Activated T-helper 2 cell treated with anti-CD3 and anti-CD28 coated beads, Interferon-gamma antibody, Interleukin-2, Interleukin-4, amounts not matched to agents 10 μg/mL and 5 μg/mL and 100 μg/mL, durations not matched to agents 14 hours and 24 hours and 36 hours (primary cell): ENCODE results near the gene MPHOSPH9. TPM values are rescaled to one million over a fixed set of nuclear protein-coding genes. Genes with fewer than 3 reads are reported as not detected.

Source experiments
- DNase-seq: peaks from one replicate; pipeline ENCODE4 v3.0.0; 2021; ENCODE audit warnings: low spot score
- H3K27ac Mint-ChIP-seq: one replicate; pipeline ENCODE4 v1.8.0; 2021; ENCODE audit warnings: mixed read lengths
- H3K27me3 Mint-ChIP-seq: one replicate; pipeline ENCODE4 v1.8.0; 2021; ENCODE audit warnings: low read depth, mixed read lengths
- H3K36me3 Mint-ChIP-seq: one replicate; pipeline ENCODE4 v1.8.0; 2021; ENCODE audit warnings: low read depth, mixed read lengths
- H3K4me1 Mint-ChIP-seq: one replicate; pipeline ENCODE4 v1.8.0; 2021; ENCODE audit warnings: low read depth, mixed read lengths
- H3K4me3 Mint-ChIP-seq: one replicate; pipeline ENCODE4 v1.8.0; 2021; ENCODE audit warnings: low read depth, mild to moderate bottlenecking, moderate library complexity, mixed read lengths
- H3K9me3 Mint-ChIP-seq: one replicate; pipeline ENCODE4 v1.8.0; 2021; ENCODE audit warnings: mixed read lengths
- intact Hi-C: fragments of 100-400 bp; cut with micrococcal nuclease; formaldehyde crosslinking; loops from one replicate; pipeline ENCODE4 v1.15.1; 2023
- total RNA-seq: library from RNA; stranded (reverse); gene quantifications from 2 replicates; pipeline ENCODE4 v1.2.3, GENCODE V29; 2022

Gene MPHOSPH9
- total RNA-seq, 1 donor from 2014 or later: 97.0 TPM

DNA sequence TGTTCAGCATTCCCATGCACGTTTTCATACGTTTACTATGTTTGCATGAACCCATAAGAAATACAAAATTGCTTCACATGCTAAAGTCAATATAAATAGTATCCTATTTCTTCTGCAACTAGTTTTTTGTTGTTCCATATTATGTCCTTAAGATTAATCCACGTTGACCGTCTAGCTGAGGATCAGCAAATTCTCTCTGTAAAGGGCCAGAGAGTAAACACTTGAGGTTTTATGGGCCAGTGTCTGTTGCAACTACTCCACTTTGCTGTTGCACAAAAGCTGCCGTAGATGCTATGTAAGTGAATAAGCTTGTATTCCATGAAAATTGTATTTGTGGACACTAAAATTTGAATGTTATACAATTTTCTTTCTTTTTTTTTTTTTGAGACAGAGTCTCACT is 61.0 kb downstream of the MPHOSPH9 start:
- Mint-ChIP-seq H3K9me3 (no peaks in the 10 kb centered on the region), H3K27ac (no peak overlapping the region)

DNA sequence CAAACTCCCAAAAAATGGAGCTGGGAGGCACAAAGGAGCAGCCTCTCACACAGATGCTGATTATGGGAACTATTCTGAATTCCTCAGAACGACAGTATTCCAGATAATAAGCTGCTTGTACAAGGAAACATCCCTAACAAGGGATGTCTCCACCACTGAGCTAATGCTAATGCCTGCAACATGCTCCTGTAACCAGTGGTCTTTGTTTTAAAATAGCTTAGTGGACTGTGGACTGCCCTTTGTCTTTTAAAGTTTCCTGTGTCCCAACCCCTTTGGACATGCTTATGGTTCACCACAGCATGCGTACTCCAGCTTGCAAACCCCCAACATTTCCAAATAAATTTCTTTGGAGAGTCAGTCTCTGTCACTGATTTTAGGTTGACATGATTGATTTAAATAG is 65.6 kb downstream of the MPHOSPH9 start:
- Mint-ChIP-seq H3K4me1 (peaks cover 7% of the 10 kb centered on the region), H3K9me3 (no peaks in the 10 kb centered on the region), H3K4me3 (no peak overlapping the region), H3K36me3 (peaks cover 55% of the 10 kb centered on the region), H3K27ac (no peak overlapping the region), H3K27me3 (no peaks in the 10 kb centered on the region)
- DNase-seq: no peak
- intact Hi-C loops: no loop called here

More for the DNA sequence above, 61.0 kb downstream of the MPHOSPH9 start:
- peaks cover 54% of the 10 kb centered on the region for H3K36me3 Mint-ChIP-seq
- no peak for DNase-seq
- H3K4me1 Mint-ChIP-seq: peaks cover 7% of the 10 kb centered on the region
- no peaks in the 10 kb centered on the region for H3K27me3 Mint-ChIP-seq
- no peak overlapping the region for H3K4me3 Mint-ChIP-seq
- intact Hi-C loops: no loop called here

DNA sequence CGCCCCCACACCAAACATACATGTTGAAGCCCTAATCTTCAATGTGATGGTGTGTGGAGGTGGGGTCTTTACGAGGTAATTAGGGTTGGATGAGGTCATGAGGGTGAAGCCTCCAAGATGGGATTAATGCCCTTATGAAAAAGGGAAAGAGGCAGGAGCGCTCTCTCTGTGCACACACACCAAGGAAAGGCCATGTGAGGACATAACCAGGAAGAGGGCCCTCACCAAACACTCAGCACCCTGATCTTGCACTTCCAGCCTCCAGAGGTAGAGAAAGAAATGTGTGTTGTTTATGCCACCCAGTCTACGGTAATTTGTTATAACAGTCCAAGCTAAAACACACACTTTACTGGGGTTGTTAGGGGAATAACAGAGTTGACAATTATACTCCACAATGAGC is 67.4 kb downstream of the MPHOSPH9 start:
- intact Hi-C loops: no loop called here
- H3K27ac Mint-ChIP-seq: no peak overlapping the region
- DNase-seq: no peak
- H3K4me1 Mint-ChIP-seq: peaks cover 3% of the 10 kb centered on the region
- no peak overlapping the region for H3K4me3 Mint-ChIP-seq
- H3K27me3 Mint-ChIP-seq: no peaks in the 10 kb centered on the region
- no peaks in the 10 kb centered on the region for H3K9me3 Mint-ChIP-seq
- peaks cover 52% of the 10 kb centered on the region for H3K36me3 Mint-ChIP-seq

GRCh38 chr12:123164710-123165261 is 68.2 kb downstream of the MPHOSPH9 start:
- DNase-seq: no peak
- no peaks in the 10 kb centered on the region for H3K27me3 Mint-ChIP-seq
- no peaks in the 10 kb centered on the region for H3K9me3 Mint-ChIP-seq
- H3K27ac Mint-ChIP-seq: no peak overlapping the region
- H3K4me3 Mint-ChIP-seq: no peak overlapping the region
- H3K36me3 Mint-ChIP-seq: peaks cover 54% of the 10 kb centered on the region
- intact Hi-C loops: no loop called here
- H3K4me1 Mint-ChIP-seq: peaks cover 3% of the 10 kb centered on the region

GRCh38 chr12:123164222-123164621 is 68.7 kb downstream of the MPHOSPH9 start:
- DNase-seq: no peak
- Mint-ChIP-seq H3K4me3 (no peak overlapping the region), H3K9me3 (no peaks in the 10 kb centered on the region), H3K27me3 (no peaks in the 10 kb centered on the region), H3K27ac (no peak overlapping the region), H3K4me1 (peaks cover 3% of the 10 kb centered on the region), H3K36me3 (peaks cover 55% of the 10 kb centered on the region)
- intact Hi-C loops: no loop called here

- no peak overlapping the region for H3K4me3 Mint-ChIP-seq
- peaks cover 52% of the 10 kb centered on the region for H3K36me3 Mint-ChIP-seq
- intact Hi-C loops: no loop called here
- H3K27ac Mint-ChIP-seq: peak overlapping the region; percentile 9
- H3K27me3 Mint-ChIP-seq: no peaks in the 10 kb centered on the region
- no peak for DNase-seq
- no peaks in the 10 kb centered on the region for H3K9me3 Mint-ChIP-seq
- H3K4me1 Mint-ChIP-seq: no peaks in the 10 kb centered on the region
Observed at GRCh38 chr12:123163227-123163626, 69.7 kb downstream of the MPHOSPH9 start.

GRCh38 chr12:123160801-123161487 is 72.0 kb downstream of the MPHOSPH9 start:
- intact Hi-C loops: no loop called here
- no peak for DNase-seq
- Mint-ChIP-seq H3K27ac (no peak overlapping the region), H3K36me3 (peaks cover 46% of the 10 kb centered on the region), H3K9me3 (no peaks in the 10 kb centered on the region), H3K27me3 (no peaks in the 10 kb centered on the region), H3K4me1 (no peaks in the 10 kb centered on the region), H3K4me3 (no peak overlapping the region)

- peaks cover 11% of the 10 kb centered on the region for H3K27me3 Mint-ChIP-seq
- H3K36me3 Mint-ChIP-seq: peaks cover 34% of the 10 kb centered on the region
- H3K4me1 Mint-ChIP-seq: peaks cover 14% of the 10 kb centered on the region
- H3K9me3 Mint-ChIP-seq: no peaks in the 10 kb centered on the region
- no peak overlapping the region for H3K4me3 Mint-ChIP-seq
- intact Hi-C loops: loop anchor here (5.0 kb wide), 1 partner anchor 83 kb away; no protein-coding TSS in a partner anchor
- no peak overlapping the region for H3K27ac Mint-ChIP-seq
- DNase-seq: no peak
Observed at GRCh38 chr12:123153906-123154305, 79.0 kb downstream of the MPHOSPH9 start.

DNA sequence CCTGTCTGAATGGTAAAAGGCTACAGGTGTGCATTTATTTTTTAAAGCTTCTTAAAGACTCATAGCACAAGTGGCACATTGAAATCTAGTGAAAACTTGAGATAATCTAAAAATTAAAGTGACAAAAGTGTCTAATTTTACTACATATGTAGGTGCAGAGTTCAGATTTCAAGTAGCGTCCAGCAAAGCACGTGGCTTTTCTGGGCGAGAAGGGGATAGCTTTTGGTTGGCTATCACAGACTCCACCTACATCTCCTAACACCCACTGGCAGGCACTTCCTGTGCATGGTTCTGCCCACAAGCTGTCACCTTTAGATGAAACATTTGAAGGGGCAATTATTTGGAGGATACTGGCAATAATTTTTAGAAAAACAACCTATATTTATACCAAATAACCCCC is 80.1 kb downstream of the MPHOSPH9 start:
- intact Hi-C loops: loop anchor here (1.0 to 5.0 kb wide), 2 partner anchors 84 to 173 kb away; partner anchors contain the start of gene ARL6IP4
- H3K4me3 Mint-ChIP-seq: no peak overlapping the region
- no peaks in the 10 kb centered on the region for H3K9me3 Mint-ChIP-seq
- H3K27ac Mint-ChIP-seq: no peak overlapping the region
- H3K4me1 Mint-ChIP-seq: peaks cover 20% of the 10 kb centered on the region
- DNase-seq: no peak
- H3K36me3 Mint-ChIP-seq: peaks cover 41% of the 10 kb centered on the region
- H3K27me3 Mint-ChIP-seq: peaks cover 20% of the 10 kb centered on the region

DNA sequence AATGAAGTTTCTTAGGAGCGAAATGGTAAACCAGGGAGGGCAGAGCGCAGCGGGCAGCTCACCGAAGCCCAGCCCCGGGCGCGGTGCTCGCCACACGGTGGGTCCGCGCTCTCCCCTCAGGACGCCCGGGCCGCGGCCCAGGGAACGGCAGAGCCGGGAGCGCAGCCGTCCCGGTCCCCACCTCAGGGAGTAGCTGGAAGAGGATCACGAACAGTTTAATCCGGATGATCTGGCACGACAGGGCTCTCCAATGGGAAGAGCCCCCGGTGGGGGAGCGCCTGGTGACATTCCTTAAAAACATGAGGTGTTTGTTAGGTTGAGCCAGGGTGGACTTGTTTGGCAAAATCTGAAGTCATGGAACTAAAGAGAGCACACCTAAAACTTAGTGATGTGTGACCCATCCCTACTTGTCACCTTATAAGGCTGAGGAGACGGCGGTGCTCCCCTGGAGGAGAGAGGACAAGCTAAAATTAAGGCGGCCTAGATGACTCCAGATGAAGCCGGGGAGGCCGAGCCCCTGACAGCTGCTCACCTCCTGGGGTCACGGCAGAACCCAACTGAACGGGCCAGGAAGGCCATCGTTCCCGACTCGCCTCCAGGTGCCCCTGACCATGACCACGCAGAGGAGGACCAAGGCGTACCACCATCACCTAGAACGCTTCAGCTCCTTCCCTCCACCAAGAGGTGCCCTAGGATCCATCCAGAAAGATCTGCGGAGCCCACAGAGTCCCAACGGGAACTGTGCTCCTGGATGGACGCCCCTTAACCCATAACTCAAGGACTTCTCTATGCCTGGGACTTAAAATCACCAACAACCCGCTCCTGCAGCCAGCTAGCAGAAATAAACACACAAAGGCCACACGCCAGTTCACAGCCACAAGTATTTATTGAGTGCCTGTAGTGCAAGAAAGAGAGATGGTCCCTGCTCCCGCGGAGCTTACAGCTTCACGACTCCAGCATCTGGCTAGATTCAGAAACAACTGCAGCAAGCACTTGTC is 81.2 kb downstream of the MPHOSPH9 start:
- DNase-seq: no peak
- Mint-ChIP-seq H3K27me3 (peaks cover 20% of the 10 kb centered on the region), H3K27ac (peak overlapping the region; percentile 78), H3K9me3 (no peaks in the 10 kb centered on the region), H3K4me3 (peak overlapping the region; percentile 82), H3K36me3 (peaks cover 38% of the 10 kb centered on the region), H3K4me1 (peaks cover 20% of the 10 kb centered on the region)
- intact Hi-C loops: loop anchor here (1.0 to 5.0 kb wide), 3 partner anchors 86 to 171 kb away; partner anchors contain the start of gene ARL6IP4

DNA sequence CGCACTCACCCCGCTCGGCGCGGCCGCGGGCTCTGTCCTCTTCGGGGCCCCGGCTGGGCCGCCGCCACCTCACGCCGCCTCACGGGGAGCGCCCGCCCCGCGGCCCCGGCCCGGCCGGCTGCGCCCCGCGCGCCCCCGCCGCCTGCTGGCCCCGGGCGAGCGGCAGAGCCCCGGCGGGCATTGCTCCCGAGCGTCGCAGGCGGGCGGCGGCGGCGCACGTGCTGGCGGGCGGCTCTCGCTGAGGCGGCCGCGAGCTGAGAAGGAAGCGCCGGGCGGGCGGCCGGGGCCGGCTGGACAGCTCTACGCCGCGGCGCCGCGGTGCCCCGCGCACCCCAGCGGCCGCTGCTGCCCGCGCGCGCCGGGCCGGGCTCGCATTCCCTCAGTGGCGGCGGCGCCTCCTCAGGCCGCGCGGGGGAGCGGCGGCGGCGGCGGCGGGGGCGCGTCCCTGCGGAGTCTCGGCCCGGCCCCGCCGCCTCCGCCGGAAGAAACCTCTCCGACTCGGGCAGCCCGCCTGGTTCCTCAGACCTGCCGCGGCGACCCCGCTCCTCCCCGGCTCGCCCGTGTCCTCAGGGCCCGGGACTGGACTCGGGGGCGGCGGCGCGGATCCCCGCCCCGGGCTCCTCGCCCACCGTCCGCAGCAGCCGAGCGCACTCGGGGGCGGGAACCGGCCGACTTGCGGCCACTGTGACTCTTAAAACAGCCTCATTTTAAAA is 82.0 kb downstream of the MPHOSPH9 start, which contains the start of gene PITPNM2:
PITPNM2 (minus strand) TSS at position 347 of the 713 bp plus-strand sequence. CDS start 116,500 bp downstream, outside the sequence.
- Mint-ChIP-seq H3K4me3 (peak within 1 kb of the TSS; percentile 84), H3K36me3 (peaks cover 34% of the 10 kb centered on the region), H3K27ac (peak within 1 kb of the TSS; percentile 78), H3K27me3 (peaks cover 20% of the 10 kb centered on the region), H3K4me1 (peaks cover 20% of the 10 kb centered on the region), H3K9me3 (no peaks in the 10 kb centered on the region)
- DNase-seq: peak; percentile 55
- intact Hi-C loops: loop anchor here (1.0 to 5.0 kb wide), 2 partner anchors 86 to 108 kb away; no protein-coding TSS in a partner anchor

- no peak for DNase-seq
- Mint-ChIP-seq H3K4me1 (peaks cover 20% of the 10 kb centered on the region), H3K27me3 (peaks cover 21% of the 10 kb centered on the region), H3K36me3 (peaks cover 28% of the 10 kb centered on the region), H3K4me3 (peak overlapping the region; percentile 84), H3K9me3 (no peaks in the 10 kb centered on the region), H3K27ac (no peak overlapping the region)
- intact Hi-C loops: loop anchor here (5.0 kb wide), 1 partner anchor 87 kb away; no protein-coding TSS in a partner anchor
Observed at GRCh38 chr12:123150275-123150743, 82.6 kb downstream of the MPHOSPH9 start.
